ENCODE results near the gene ADAM10. TPM values are rescaled to one million over a fixed set of nuclear protein-coding genes. Genes with fewer than 3 reads are reported as not detected.

Gene ADAM10
- polyA plus RNA-seq, 4 donors = 5.1 to 147 (median 18.5) TPM

- Histone ChIP-seq H3K27me3 (ENCODE audit: control insufficient read depth in 3 of 3, insufficient read depth in 3 of 3, low read length in 3 of 3) (no peaks in the 10 kb centered on the region), H3K27ac (ENCODE audit: low read depth in 1 of 3, low read length in 2 of 3) (no peak overlapping the region), H3K9me3 (ENCODE audit: control insufficient read depth in 2 of 2, insufficient read depth in 1 of 2, low read depth in 1 of 2, low read length in 1 of 2) (peaks cover 0 to 8% of the 10 kb centered on the region in 2 donors), H3K36me3 (ENCODE audit: control insufficient read depth in 3 of 3, insufficient read depth in 2 of 3, low read depth in 1 of 3, low read length in 3 of 3) (no peaks in the 10 kb centered on the region), H3K4me3 (ENCODE audit: low read depth in 1 of 3, low read length in 3 of 3) (no peak overlapping the region), H3K4me1 (ENCODE audit: control insufficient read depth in 3 of 3, insufficient read depth in 2 of 3, low read depth in 1 of 3, low read length in 2 of 3) (no peaks in the 10 kb centered on the region)
- 86 to 87% (median 87%) methylated on average over 5 of the region's 5 CpGs for WGBS, 3 donors
- no peak for DNase-seq
- FAIRE-seq = no peak
These were observed 15.0 kb upstream of the ADAM10 start for GRCh38 chr15:58764468-58764867.

DNA sequence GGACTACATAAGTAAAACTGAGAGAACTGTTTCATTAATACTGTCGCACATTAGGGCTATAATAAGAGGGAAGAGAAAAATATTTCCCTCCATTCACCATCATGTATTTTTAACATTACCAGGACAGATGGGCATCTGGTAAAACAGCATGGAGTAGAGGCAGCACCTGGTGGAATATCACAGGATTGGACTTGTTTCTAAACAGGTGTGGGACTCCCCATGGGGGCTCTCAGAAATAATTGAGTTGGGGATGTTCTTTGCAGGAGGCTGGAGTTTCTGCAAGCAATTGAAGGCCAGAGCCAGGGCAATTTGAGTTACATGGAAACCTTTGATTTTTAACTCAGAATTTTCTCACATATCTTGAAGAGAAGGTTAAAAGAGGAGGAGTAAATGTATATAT lies 13.2 kb upstream of the ADAM10 start:
- Histone ChIP-seq H3K4me1 (ENCODE audit: control insufficient read depth in 3 of 3, insufficient read depth in 2 of 3, low read depth in 1 of 3, low read length in 2 of 3) (no peaks in the 10 kb centered on the region), H3K4me3 (ENCODE audit: low read depth in 1 of 3, low read length in 3 of 3) (no peak overlapping the region), H3K9me3 (ENCODE audit: control insufficient read depth in 2 of 2, insufficient read depth in 1 of 2, low read depth in 1 of 2, low read length in 1 of 2) (peaks cover 0 to 8% of the 10 kb centered on the region in 2 donors), H3K27me3 (ENCODE audit: control insufficient read depth in 3 of 3, insufficient read depth in 3 of 3, low read length in 3 of 3) (no peaks in the 10 kb centered on the region), H3K36me3 (ENCODE audit: control insufficient read depth in 3 of 3, insufficient read depth in 2 of 3, low read depth in 1 of 3, low read length in 3 of 3) (no peaks in the 10 kb centered on the region), H3K27ac (ENCODE audit: low read depth in 1 of 3, low read length in 2 of 3) (no peak overlapping the region)
- DNase-seq (no peak), FAIRE-seq (no peak)
- WGBS, 3 donors = 89 to 93% (median 90%) methylated on average over 1 of the region's 1 CpG

DNA sequence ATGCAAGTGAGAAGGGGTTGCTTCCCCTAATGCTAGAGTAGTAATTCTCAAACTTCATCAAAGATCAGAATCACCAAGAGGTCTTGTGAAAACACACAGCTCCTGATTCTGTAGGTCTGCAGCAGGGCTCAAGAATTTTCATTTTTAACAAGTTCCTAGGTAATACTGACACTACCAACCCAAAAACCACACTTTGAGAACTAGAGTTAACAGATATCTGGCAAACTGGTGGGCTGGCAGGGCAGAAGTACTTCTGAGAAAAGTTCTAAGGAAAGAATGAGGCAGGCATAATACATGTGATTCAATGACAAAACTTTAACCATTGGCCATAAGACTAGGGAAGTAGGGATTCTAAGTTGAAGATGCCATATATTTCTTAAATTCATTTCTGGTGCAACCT lies 12.8 kb upstream of the ADAM10 start:
- no peak for FAIRE-seq
- DNase-seq = no peak
- H3K4me3 ChIP-seq (ENCODE audit: low read depth in 1 of 3, low read length in 3 of 3) = no peak overlapping the region
- no peak overlapping the region for H3K27ac ChIP-seq (ENCODE audit: low read depth in 1 of 3, low read length in 2 of 3)
- H3K27me3 ChIP-seq (ENCODE audit: control insufficient read depth in 3 of 3, insufficient read depth in 3 of 3, low read length in 3 of 3) = no peaks in the 10 kb centered on the region
- peaks cover 0 to 8% of the 10 kb centered on the region in 2 donors for H3K9me3 ChIP-seq (ENCODE audit: control insufficient read depth in 2 of 2, insufficient read depth in 1 of 2, low read depth in 1 of 2, low read length in 1 of 2)
- H3K36me3 ChIP-seq (ENCODE audit: control insufficient read depth in 3 of 3, insufficient read depth in 2 of 3, low read depth in 1 of 3, low read length in 3 of 3) = no peaks in the 10 kb centered on the region
- no peaks in the 10 kb centered on the region for H3K4me1 ChIP-seq (ENCODE audit: control insufficient read depth in 3 of 3, insufficient read depth in 2 of 3, low read depth in 1 of 3, low read length in 2 of 3)

GRCh38 chr15:58761010-58761388 lies 11.5 kb upstream of the ADAM10 start:
- Histone ChIP-seq H3K36me3 (ENCODE audit: control insufficient read depth in 3 of 3, insufficient read depth in 2 of 3, low read depth in 1 of 3, low read length in 3 of 3) (no peaks in the 10 kb centered on the region), H3K9me3 (ENCODE audit: control insufficient read depth in 2 of 2, insufficient read depth in 1 of 2, low read depth in 1 of 2, low read length in 1 of 2) (peaks cover 0 to 8% of the 10 kb centered on the region in 2 donors), H3K27me3 (ENCODE audit: control insufficient read depth in 3 of 3, insufficient read depth in 3 of 3, low read length in 3 of 3) (no peaks in the 10 kb centered on the region), H3K4me3 (ENCODE audit: low read depth in 1 of 3, low read length in 3 of 3) (no peak overlapping the region), H3K27ac (ENCODE audit: low read depth in 1 of 3, low read length in 2 of 3) (no peak overlapping the region), H3K4me1 (ENCODE audit: control insufficient read depth in 3 of 3, insufficient read depth in 2 of 3, low read depth in 1 of 3, low read length in 2 of 3) (no peaks in the 10 kb centered on the region)
- 86 to 98% (median 86%) methylated on average over 1 of the region's 1 CpG for WGBS, 3 donors
- FAIRE-seq (no peak), DNase-seq (no peak)

DNA sequence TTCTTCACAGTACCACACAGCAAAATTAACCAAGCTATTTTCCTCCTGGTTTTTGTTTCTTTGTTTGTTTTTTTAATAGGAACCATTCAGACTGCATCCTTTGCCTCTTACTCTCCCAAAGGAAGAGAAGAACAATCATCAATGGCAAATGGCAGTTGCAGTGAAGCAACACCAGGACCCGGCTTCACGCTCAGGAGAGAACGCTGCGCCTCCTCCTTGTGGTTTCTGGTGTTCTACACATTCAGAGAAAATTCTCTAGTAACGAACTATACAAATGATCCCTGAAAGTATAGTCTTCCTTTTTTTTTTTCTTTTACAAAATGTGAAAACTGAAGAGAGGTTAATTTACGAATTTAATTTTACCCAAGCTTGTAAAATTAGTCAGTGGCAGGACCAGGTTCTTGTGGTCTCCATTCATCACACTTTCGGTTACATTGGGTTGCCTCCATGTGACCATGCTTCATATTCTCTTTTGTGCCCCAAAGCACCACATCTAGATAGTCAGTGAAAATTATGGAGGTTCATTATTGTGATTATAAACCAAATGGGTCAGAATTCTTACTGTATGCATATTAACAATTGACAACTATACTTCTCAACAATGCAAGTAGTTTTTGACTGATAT lies 11.0 kb upstream of the ADAM10 start:
- FAIRE-seq (no peak), DNase-seq (no peak)
- no peaks in the 10 kb centered on the region for H3K4me1 ChIP-seq (ENCODE audit: control insufficient read depth in 3 of 3, insufficient read depth in 2 of 3, low read depth in 1 of 3, low read length in 2 of 3)
- H3K27ac ChIP-seq (ENCODE audit: low read depth in 1 of 3, low read length in 2 of 3) = no peak overlapping the region
- no peak overlapping the region for H3K4me3 ChIP-seq (ENCODE audit: low read depth in 1 of 3, low read length in 3 of 3)
- H3K36me3 ChIP-seq (ENCODE audit: control insufficient read depth in 3 of 3, insufficient read depth in 2 of 3, low read depth in 1 of 3, low read length in 3 of 3) = no peaks in the 10 kb centered on the region
- peaks cover 0 to 8% of the 10 kb centered on the region in 2 donors for H3K9me3 ChIP-seq (ENCODE audit: control insufficient read depth in 2 of 2, insufficient read depth in 1 of 2, low read depth in 1 of 2, low read length in 1 of 2)
- WGBS, 3 donors = 84 to 91% (median 86%) methylated on average over 7 of the region's 7 CpGs
- no peaks in the 10 kb centered on the region for H3K27me3 ChIP-seq (ENCODE audit: control insufficient read depth in 3 of 3, insufficient read depth in 3 of 3, low read length in 3 of 3)

DNA sequence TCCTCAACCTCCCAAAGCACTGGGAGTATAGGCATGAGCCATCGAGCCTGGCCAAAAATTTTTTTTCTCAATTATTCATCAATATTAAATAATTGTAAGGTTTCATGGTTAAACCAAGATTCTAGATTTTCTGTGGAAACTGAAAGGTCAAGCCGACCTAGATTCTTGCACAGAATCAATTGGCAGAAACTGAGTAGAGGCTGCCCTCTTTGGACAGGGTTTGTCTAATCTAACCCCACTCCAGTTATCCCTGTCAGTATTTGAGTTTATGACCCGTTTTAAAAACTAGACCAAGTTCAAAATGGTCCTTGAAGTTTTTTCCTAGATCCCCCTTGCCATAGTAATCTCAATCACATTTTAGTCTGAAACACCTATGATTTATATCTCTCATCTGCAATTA lies 8.6 kb upstream of the ADAM10 start:
- DNase-seq = no peak
- H3K27me3 ChIP-seq (ENCODE audit: control insufficient read depth in 3 of 3, insufficient read depth in 3 of 3, low read length in 3 of 3) = no peaks in the 10 kb centered on the region
- 30 to 48% (median 38%) methylated on average over 3 of the region's 3 CpGs for WGBS, 3 donors
- no peak for FAIRE-seq
- H3K27ac ChIP-seq (ENCODE audit: low read depth in 1 of 3, low read length in 2 of 3) = no peak overlapping the region
- H3K36me3 ChIP-seq (ENCODE audit: control insufficient read depth in 3 of 3, insufficient read depth in 2 of 3, low read depth in 1 of 3, low read length in 3 of 3) = no peaks in the 10 kb centered on the region
- H3K9me3 ChIP-seq (ENCODE audit: control insufficient read depth in 2 of 2, insufficient read depth in 1 of 2, low read depth in 1 of 2, low read length in 1 of 2) = no peaks in the 10 kb centered on the region
- no peak overlapping the region for H3K4me3 ChIP-seq (ENCODE audit: low read depth in 1 of 3, low read length in 3 of 3)
- H3K4me1 ChIP-seq (ENCODE audit: control insufficient read depth in 3 of 3, insufficient read depth in 2 of 3, low read depth in 1 of 3, low read length in 2 of 3) = no peaks in the 10 kb centered on the region

DNA sequence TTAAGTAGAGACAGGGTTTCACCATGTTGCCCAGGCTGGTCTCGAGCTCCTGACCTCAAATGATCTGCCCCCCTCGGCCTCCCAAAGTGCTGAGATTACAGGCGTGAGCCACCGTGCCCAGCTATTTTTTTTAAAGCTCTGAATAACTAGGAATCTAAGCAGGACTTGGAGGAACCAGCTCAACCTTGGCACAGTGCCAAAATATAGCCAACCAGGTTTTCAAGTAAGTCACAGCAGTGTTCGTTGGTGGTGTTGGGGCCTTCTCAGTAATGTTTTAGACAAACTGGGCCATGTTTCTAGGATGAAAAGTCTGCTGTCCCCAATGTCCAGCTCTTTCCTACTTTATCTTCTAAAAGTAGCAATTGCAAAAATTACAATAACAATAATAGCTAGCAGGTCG lies 6.4 kb upstream of the ADAM10 start:
- no peaks in the 10 kb centered on the region for H3K9me3 ChIP-seq (ENCODE audit: control insufficient read depth in 2 of 2, insufficient read depth in 1 of 2, low read depth in 1 of 2, low read length in 1 of 2)
- FAIRE-seq = no peak
- H3K4me1 ChIP-seq (ENCODE audit: control insufficient read depth in 3 of 3, insufficient read depth in 2 of 3, low read depth in 1 of 3, low read length in 2 of 3) = no peaks in the 10 kb centered on the region
- H3K36me3 ChIP-seq (ENCODE audit: control insufficient read depth in 3 of 3, insufficient read depth in 2 of 3, low read depth in 1 of 3, low read length in 3 of 3) = no peaks in the 10 kb centered on the region
- H3K27me3 ChIP-seq (ENCODE audit: control insufficient read depth in 3 of 3, insufficient read depth in 3 of 3, low read length in 3 of 3) = no peaks in the 10 kb centered on the region
- H3K27ac ChIP-seq (ENCODE audit: low read depth in 1 of 3, low read length in 2 of 3) = no peak overlapping the region
- WGBS, 3 donors = 49 to 64% (median 58%) methylated on average over 6 of the region's 6 CpGs
- DNase-seq = no peak
- H3K4me3 ChIP-seq (ENCODE audit: low read depth in 1 of 3, low read length in 3 of 3) = no peak overlapping the region

DNA sequence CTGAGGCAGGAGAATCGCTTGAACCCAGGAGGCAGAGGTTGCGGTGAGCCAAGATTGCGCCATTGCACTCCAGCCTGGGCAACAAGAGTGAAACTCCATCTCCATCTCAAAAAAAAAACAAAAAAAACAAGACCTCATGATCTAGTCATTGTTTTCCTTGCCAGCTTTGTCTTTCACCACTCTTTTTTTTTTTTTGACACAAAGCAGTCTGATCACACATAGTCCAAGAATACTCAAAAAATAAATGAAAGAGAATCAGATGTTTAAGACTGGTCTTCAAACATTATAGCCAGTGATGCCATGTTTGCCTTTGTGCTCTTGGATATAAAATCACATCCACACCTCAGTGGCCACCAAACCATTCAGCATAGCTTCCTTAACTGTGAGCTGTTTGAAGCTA lies 5.8 kb upstream of the ADAM10 start:
- Histone ChIP-seq H3K27me3 (ENCODE audit: control insufficient read depth in 3 of 3, insufficient read depth in 3 of 3, low read length in 3 of 3) (no peaks in the 10 kb centered on the region), H3K36me3 (ENCODE audit: control insufficient read depth in 3 of 3, insufficient read depth in 2 of 3, low read depth in 1 of 3, low read length in 3 of 3) (no peaks in the 10 kb centered on the region), H3K4me1 (ENCODE audit: control insufficient read depth in 3 of 3, insufficient read depth in 2 of 3, low read depth in 1 of 3, low read length in 2 of 3) (no peaks in the 10 kb centered on the region), H3K4me3 (ENCODE audit: low read depth in 1 of 3, low read length in 3 of 3) (no peak overlapping the region), H3K9me3 (ENCODE audit: control insufficient read depth in 2 of 2, insufficient read depth in 1 of 2, low read depth in 1 of 2, low read length in 1 of 2) (no peaks in the 10 kb centered on the region), H3K27ac (ENCODE audit: low read depth in 1 of 3, low read length in 2 of 3) (no peak overlapping the region)
- 92 to 95% (median 93%) methylated on average over 3 of the region's 3 CpGs for WGBS, 3 donors
- DNase-seq (no peak), FAIRE-seq (no peak)

- WGBS, 3 donors = 74 to 90% (median 76%) methylated on average over 3 of the region's 3 CpGs
- Histone ChIP-seq H3K4me3 (ENCODE audit: low read depth in 1 of 3, low read length in 3 of 3) (no peak overlapping the region), H3K9me3 (ENCODE audit: control insufficient read depth in 2 of 2, insufficient read depth in 1 of 2, low read depth in 1 of 2, low read length in 1 of 2) (no peaks in the 10 kb centered on the region)
These were observed 3.2 kb upstream of the ADAM10 start for GRCh38 chr15:58752716-58753115.

More at GRCh38 chr15:58752716-58753115, 3.2 kb upstream of the ADAM10 start:
- Histone ChIP-seq H3K27me3 (ENCODE audit: control insufficient read depth in 3 of 3, insufficient read depth in 3 of 3, low read length in 3 of 3) (no peaks in the 10 kb centered on the region), H3K36me3 (ENCODE audit: control insufficient read depth in 3 of 3, insufficient read depth in 2 of 3, low read depth in 1 of 3, low read length in 3 of 3) (no peaks in the 10 kb centered on the region), H3K4me1 (ENCODE audit: control insufficient read depth in 3 of 3, insufficient read depth in 2 of 3, low read depth in 1 of 3, low read length in 2 of 3) (no peaks in the 10 kb centered on the region), H3K27ac (ENCODE audit: low read depth in 1 of 3, low read length in 2 of 3) (no peak overlapping the region)
- DNase-seq (no peak), FAIRE-seq (no peak)
